NCI-H1436 (cell line): ENCODE results near the gene PINLYP.
"Not testable (repeated sequence)": the region's sequence is repeated elsewhere in the genome, so short reads cannot be mapped to it uniquely, and the experiment has no call there.

ENCODE experiments used
- DNase-seq: peaks from one replicate; lab custom pipeline; 2025; lab: John Stamatoyannopoulos, UW

The PINLYP gene

GRCh38 chr19:43575156-43575950 lies at the start of gene PINLYP, which contains the start of gene XRCC1:
PINLYP (plus strand) TSS chr19:43575801; CDS start chr19:43577192, 1,391 bp downstream.
XRCC1 (minus strand) TSS chr19:43575527; CDS start chr19:43575458, 69 bp downstream.
- DNase-seq = peak; percentile 98

DNA sequence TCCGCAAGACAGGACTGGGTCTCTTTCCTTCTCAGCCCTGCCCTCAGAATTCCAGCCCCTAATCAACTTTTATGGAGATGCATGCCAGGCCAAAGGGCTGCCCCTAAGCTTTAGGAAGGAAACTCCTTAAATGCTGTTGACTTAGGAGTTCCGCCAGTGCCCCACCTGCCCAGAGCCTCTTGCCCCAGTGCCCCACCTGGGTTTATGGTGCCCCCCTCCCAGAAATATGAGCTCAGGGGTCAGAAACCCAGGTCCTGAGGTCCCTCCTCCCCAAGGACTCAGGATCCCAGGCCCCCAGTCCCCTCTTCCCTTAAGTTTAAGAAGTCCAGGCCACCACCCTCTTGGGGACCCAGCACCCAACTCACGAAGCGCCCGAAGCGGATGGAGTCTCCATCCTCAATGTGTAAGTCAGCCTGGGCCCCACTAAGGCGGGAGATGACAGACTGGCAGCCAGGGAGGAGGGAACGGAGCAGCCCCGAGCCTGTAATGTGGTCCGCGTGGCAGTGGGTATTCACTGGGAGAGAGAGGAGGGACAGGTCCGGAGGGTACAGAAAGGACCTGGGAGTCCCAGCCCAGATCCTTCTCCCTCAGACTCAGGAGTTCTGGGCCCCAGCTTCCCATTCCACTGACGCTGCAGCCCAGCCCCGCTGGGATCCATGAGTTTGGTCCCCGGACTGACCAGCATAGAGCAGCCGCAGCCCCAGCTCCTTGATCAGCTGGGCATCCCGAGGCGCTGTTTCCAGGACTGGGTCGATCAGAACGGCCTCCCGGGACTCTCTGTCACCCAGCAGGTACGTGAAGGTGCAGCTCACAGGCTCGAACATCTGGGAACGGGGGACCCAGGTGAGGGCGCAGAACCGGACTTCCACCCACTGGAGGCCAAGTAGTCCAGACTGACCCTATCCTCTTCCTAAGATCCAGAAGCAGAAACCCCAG lies 49.5 kb upstream of the PINLYP start:
- DNase-seq = no peak

DNA sequence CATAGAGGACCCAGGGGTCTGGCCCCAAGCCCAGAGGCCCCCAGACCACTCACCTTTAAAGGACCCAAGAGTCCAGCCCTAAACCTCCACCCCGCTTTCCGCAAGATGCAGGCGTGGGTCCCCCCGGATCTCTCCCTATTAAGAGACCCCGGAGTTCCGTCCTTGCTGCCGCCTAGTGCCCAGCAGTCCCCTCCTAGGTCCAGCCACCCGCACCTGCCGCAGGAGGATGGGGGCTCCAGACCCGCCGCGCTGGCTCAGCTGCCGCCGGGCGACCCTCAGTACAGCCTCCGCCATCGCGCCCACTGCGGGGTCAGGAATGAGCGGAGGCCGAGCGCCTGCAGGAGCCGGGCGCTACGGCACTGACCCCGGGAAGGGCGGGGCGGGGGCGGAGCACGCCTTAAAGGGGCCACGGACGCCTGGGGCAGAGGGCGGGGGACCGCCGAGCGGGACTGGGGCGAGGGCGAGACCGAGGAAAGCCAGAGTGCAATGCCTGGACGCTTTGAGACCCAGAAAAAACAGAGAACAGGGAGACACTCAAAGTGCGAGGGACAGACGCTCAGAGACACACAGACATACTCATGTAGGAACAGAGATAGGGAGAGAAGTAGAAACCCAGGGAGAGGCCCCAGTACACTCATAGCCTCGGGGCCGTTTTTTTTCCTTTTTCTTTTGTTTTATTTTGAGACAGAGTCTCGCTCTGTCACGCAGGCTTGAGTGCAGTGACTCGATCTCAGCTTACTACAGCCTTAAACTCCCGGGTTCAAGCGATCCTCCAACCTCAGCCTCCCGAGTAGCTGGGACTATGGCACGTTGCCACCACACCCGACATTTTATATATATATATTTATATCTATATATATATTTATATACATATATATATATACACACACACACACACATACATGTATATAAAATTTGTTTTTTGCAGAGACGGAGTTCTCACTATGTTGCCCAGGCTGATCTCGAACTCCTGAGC lies 48.4 kb upstream of the PINLYP start, which contains the start of gene ETHE1:
ETHE1 (minus strand) TSS at position 318 of the 976 bp plus-strand sequence; CDS start at position 294, 24 bp downstream.
- DNase-seq = peak; percentile 44

GRCh38 chr19:43527860-43528622 lies 47.6 kb upstream of the PINLYP start:
- peak; percentile 47 for DNase-seq

GRCh38 chr19:43532571-43532961 lies 43.0 kb upstream of the PINLYP start:
- peak; percentile 45 for DNase-seq

- DNase-seq = peak; percentile 86
Measured at GRCh38 chr19:43532962-43533545, 42.5 kb upstream of the PINLYP start, which contains the start of gene ZNF575. ZNF575 (plus strand) TSS chr19:43533188; CDS start chr19:43534423, 1,235 bp downstream.

DNA sequence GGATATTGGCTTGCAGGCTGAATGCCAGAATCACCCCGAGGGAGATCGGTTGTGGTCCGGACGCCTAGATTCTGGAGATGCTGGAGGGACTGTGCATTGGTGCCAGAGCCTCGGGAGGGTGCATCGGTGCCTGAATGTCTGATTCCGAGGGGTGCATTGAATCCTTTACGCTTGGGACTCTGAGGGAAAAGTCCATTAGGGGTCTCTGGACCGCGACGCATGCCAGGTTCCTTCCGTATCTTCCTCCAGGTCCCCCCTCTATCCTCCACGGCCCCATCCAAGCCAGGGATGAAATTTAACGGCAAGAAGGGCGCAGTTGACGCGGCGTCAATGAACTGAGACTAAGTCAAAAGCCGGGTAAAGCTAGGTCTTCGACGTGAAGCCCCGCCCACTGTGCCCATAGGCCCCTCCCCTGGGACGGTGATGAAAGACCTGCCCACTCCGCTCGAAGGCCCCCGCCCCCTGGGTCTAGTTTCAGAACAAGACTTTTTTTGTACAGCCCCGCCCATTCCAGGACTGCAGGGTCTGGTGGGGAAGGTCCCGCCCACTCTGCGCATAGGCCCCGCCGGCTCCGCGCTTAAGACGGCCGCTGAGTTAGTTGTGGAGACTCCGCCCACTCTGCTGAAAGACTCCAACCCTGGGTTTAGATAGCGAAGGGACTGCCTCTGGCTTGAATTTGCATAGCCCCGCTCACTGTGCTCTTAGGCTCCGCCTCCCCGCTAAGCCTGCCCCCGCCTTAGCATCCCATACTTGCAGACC lies 41.9 kb upstream of the PINLYP start:
- peak; percentile 99 for DNase-seq

DNA sequence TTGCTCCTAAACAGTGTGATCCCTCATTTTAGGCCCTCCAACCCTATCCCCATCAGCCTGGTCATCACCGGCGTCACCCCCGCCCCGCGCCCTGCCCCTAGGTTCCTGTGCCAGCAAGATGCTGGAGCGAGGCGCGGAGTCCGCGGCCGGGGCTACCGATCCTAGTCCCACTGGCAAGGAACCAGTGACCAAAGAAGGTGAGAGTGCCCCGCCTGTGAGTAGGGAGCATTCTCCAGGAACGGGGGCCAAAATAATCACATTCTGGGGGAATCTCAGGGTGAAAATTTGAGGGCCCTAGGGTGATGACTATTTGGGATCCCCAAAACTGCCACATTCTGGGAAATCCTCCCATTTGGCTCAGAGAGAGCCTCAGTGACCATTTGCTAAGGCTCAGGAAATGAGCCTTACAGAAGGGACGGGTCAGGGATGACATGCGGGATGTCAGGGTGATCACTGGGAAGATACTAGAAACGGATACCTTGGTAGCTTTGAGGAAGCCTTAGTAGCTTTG lies 41.2 kb upstream of the PINLYP start:
- no peak for DNase-seq

DNA sequence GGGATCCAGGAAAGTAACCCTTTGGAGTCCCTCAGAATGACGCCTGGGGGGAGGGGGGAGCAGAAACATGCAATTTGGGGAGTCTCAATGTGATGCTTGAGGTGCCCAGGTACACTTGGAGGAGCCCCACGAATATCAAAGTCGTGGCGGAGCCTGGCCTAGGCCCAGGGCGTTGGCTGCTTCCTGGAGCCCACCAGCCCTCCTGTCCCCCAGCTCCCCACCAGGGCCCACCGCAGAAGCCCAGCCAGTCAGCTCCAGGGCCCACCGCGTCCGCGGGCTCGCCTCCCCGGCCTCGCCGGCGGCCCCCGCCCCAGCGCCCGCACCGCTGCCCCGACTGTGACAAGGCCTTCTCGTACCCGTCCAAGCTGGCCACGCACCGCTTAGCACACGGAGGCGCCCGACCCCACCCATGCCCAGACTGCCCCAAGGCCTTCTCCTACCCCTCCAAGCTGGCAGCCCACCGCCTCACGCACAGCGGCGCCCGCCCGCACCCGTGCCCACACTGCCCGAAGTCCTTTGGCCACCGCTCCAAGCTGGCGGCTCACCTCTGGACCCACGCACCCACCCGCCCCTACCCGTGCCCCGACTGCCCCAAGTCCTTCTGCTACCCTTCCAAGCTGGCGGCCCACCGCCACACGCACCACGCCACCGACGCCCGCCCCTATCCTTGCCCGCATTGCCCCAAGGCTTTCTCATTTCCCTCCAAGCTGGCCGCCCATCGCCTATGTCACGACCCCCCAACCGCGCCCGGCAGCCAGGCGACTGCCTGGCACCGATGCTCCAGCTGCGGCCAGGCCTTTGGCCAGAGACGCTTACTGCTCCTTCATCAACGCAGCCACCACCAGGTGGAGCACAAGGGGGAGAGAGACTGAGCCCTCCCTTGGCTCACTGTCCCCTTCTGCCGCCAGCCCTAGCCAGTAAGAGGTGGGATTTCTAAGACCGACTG lies 40.5 kb upstream of the PINLYP start:
- DNase-seq = no peak

DNA sequence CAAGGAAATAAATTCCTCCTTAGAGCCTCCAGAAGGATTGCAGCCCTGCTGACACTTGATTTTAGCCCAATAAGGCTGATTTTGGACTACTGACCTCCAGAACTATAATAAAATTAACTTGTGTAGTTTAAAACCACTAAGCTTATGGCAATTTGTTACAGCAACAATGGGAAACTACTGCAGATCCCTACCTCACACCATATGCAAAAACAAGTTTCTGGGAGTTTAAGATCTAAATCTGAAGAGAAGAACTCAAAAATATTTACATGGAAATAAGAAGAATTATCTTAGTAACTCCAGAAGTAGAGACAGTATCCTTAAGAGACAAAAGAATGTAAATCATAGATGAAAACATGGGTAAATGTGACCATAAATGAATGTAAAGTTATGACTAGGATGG lies 36.7 kb upstream of the PINLYP start:
- DNase-seq = no peak

DNA sequence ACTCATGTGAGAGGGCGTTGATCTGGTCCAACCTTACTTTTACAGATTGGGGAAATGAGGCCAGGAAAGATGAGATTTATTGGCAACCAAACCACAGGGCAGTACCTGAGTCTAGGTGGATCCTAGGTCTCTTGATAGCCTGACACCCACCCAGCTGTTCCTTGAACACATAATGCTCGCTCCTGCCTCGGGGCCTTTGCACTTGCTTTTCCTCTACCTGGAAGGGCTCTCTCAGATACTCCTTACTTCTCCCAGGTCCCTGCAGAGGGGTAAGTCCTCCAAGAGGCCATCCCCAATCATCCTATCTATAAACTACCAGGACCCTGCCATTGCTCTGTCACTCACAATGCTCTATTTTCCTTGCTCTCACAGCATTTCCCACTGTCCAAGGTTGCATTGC lies 35.2 kb upstream of the PINLYP start:
- DNase-seq = no peak

DNA sequence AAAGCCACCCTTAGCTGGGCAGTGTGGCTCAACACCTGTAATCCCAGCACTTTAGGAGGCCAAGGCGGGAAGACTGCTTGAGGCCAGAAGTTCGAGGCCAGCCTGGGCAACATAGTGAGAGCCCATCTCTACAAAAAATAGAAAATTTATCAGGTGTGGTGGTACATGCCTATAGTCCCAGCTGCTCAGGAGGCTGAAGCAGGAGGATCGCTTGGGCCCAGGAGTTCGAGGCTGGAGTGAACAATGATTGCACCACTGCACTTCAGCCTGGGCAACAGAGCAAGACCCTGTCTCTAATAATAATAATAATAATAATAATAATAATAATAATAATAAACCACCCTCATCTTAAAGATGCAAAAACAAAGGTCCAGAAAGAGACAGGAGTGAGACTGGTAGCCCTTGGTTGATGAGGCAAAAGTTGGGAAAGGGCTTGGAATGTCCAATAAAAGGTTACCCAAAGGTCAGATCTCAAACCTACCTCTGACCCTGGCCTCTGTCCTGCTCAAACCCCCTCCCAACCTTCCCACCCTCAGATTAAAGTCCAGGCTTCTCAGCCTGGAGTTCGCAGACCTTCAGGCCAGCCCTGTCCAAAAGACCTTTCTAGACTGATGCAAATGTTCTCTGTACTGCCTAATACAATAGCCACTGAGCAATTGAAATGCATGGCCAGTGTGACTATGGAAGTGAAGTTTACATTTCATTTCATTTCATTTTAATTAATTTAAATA lies 33.5 kb upstream of the PINLYP start:
- no peak for DNase-seq

DNA sequence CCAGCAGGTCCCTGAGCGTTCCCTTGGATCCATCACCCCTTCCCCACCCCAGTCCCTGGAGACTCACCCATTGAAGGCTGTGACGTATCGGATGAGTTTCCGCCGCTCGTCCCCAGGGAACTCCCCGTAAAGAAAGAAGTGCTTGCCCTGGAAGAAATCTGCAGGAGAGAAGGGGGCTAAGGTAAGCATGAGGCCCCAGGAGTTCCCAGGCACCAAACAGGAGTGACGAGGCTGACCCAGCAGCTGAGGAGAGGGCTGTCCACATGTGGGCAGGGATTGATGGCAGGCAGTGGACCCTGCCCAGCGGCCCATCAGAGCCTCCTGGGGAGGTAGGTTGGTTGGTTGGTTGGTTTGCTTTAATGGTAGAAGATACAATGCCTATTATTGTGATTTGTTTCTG lies 31.5 kb upstream of the PINLYP start:
- no peak for DNase-seq

DNA sequence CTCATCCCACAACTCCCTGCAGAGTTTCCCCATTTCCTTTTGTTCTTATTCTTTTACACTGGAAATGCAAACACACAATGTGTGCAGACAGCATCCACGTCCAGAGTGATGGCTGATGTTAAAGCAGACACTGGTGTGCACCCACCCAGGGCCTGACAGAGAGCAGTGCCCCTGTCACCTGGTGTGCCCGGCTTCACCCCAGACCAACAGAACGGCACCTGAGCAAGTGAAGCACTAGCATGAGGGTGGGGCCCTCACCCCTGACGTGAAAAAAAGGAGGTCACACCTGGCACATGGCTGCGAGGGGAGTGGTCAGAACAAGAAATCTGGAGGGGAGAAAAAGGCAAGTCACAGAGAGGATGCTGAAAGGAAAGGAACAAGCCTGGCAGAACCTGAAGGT lies 30.3 kb upstream of the PINLYP start:
- no peak for DNase-seq

GRCh38 chr19:43545981-43546380 lies 29.6 kb upstream of the PINLYP start:
- DNase-seq = no peak

- DNase-seq = no peak
Measured at GRCh38 chr19:43546581-43546980, 29.0 kb upstream of the PINLYP start.

GRCh38 chr19:43547926-43548325 lies 27.7 kb upstream of the PINLYP start:
- not testable (repeated sequence) for DNase-seq
